ENCODE results near the gene FOXE3. TPM values are rescaled to one million over a fixed set of nuclear protein-coding genes. Genes with fewer than 3 reads are reported as not detected.

The FOXE3 gene
- total RNA-seq, 1 experiment from 2014 or later, result 0.20 TPM

- RAD21 ChIA-PET (ENCODE audit: low non-redundant PET in 1 of 2, low total read pairs in 2 of 2, uncharacterized antibody in 2 of 2, unreplicated experiment in 2 of 2), result interaction anchor here (0.8 to 1.3 kb wide), 6 partner anchors 133 to 294 kb away, joined by 3 to 11 read pairs (median 5); no protein-coding TSS in a partner anchor
- Histone ChIP-seq H3K4me2 (ENCODE audit: low read length) (peak overlapping the region; percentile 88), H3K27me3 (ENCODE audit: insufficient read depth, low read length) (no peaks in the 10 kb centered on the region), H3K27ac (ENCODE audit: low read depth, low read length) (peak overlapping the region; percentile 96), H4K20me1 (ENCODE audit: insufficient read depth) (no peaks in the 10 kb centered on the region), H3K4me1 (ENCODE audit: control insufficient read depth in 1 of 2, insufficient read depth in 2 of 2, low read length in 2 of 2) (peaks cover 3 to 16% of the 10 kb centered on the region in 2 experiments; a peak in 3 of 4 replicates), H3K4me3 (replicated peaks in 1 of 2; ENCODE audit: low read depth in 1 of 2, low read length in 2 of 2) (peak overlapping the region; percentile 86 to 95), H3K9me2 (ENCODE audit: insufficient read depth) (no peaks in the 10 kb centered on the region), H2AFZ (ENCODE audit: low read depth, low read length, poor library complexity, severe bottlenecking) (no peak overlapping the region), H3K36me3 (ENCODE audit: control insufficient read depth in 1 of 2, insufficient read depth in 2 of 2, low read length in 2 of 2) (no peaks in the 10 kb centered on the region), H3K9me3 (ENCODE audit: control insufficient read depth in 1 of 2, insufficient read depth in 1 of 2, low read depth in 1 of 2, low read length in 2 of 2) (no peaks in the 10 kb centered on the region), H3K9ac (ENCODE audit: low read length) (peak overlapping the region; percentile 89), H3K79me2 (ENCODE audit: insufficient read depth, low read length) (peaks cover 33% of the 10 kb centered on the region)
- DNase-seq (ENCODE audit: low read depth, low spot score) (no peak), ATAC-seq (peak; percentile 26)
- CTCF ChIA-PET, result interaction anchor here (0.8 to 4.2 kb wide), 53 partner anchors 9 to 508 kb away, joined by 3 to 87 read pairs (median 5); partner anchors contain the start of genes CMPK1 and STIL
- POLR2A ChIA-PET, result interaction anchor here (0.7 to 1.1 kb wide), 5 partner anchors 9 to 289 kb away, joined by 3 to 5 read pairs (median 4); no protein-coding TSS in a partner anchor
- TF ChIP-seq RAD21 (IDR thresholded peaks at IDR 0.05; ENCODE audit: low read depth) (no peak), ZFX (IDR thresholded peaks at IDR 0.05) (peak; percentile 91)
- no TSS peak for BruUV-seq (replicated peaks)
- intact Hi-C loops (cut with micrococcal nuclease), result loop anchor here (1.0 to 5.0 kb wide), 2 partner anchors 185 to 273 kb away; no protein-coding TSS in a partner anchor
These were observed 20.9 kb downstream of the FOXE3 start for GRCh38 chr1:47436979-47437446.

GRCh38 chr1:47437447-47438164, 21.5 kb downstream of the FOXE3 start, which contains the start of gene FOXD2:
Gene FOXD2 (plus strand): TSS chr1:47438044. CDS start chr1:47438136, 92 bp downstream.
- ATAC-seq (peak; percentile 89), DNase-seq (ENCODE audit: low read depth, low spot score) (peak; percentile 79)
- Histone ChIP-seq H3K36me3 (ENCODE audit: control insufficient read depth in 1 of 2, insufficient read depth in 2 of 2, low read length in 2 of 2) (no peaks in the 10 kb centered on the region), H3K4me2 (ENCODE audit: low read length) (peak within 1 kb of the TSS; percentile 88), H3K9me3 (ENCODE audit: control insufficient read depth in 1 of 2, insufficient read depth in 1 of 2, low read depth in 1 of 2, low read length in 2 of 2) (no peaks in the 10 kb centered on the region), H3K27ac (ENCODE audit: low read depth, low read length) (peak within 1 kb of the TSS; percentile 96), H4K20me1 (ENCODE audit: insufficient read depth) (no peaks in the 10 kb centered on the region), H3K79me2 (ENCODE audit: insufficient read depth, low read length) (peaks cover 33% of the 10 kb centered on the region), H2AFZ (ENCODE audit: low read depth, low read length, poor library complexity, severe bottlenecking) (no peak within 1 kb of the TSS), H3K9me2 (ENCODE audit: insufficient read depth) (no peaks in the 10 kb centered on the region), H3K4me1 (ENCODE audit: control insufficient read depth in 1 of 2, insufficient read depth in 2 of 2, low read length in 2 of 2) (peaks cover 3 to 10% of the 10 kb centered on the region in 2 experiments; a peak in 3 of 4 replicates), H3K4me3 (replicated peaks in 1 of 2; ENCODE audit: low read depth in 1 of 2, low read length in 2 of 2) (peak within 1 kb of the TSS; percentile 86 to 95), H3K27me3 (ENCODE audit: insufficient read depth, low read length) (no peaks in the 10 kb centered on the region), H3K9ac (ENCODE audit: low read length) (peak within 1 kb of the TSS; percentile 89)
- BruUV-seq (replicated peaks), result no TSS peak
- RAD21 ChIA-PET (ENCODE audit: low non-redundant PET in 1 of 2, low total read pairs in 2 of 2, uncharacterized antibody in 2 of 2, unreplicated experiment in 2 of 2), result interaction anchor here (0.6 to 1.3 kb wide), 6 partner anchors 132 to 294 kb away, joined by 3 to 11 read pairs (median 5); no protein-coding TSS in a partner anchor
- CTCF ChIA-PET, result interaction anchor here (0.7 to 4.2 kb wide), 48 partner anchors 9 to 508 kb away, joined by 3 to 87 read pairs (median 5); partner anchors contain the start of genes CMPK1 and STIL
- intact Hi-C loops (cut with micrococcal nuclease), result loop anchor here (1.0 to 5.0 kb wide), 2 partner anchors 185 to 273 kb away; no protein-coding TSS in a partner anchor
- POLR2A ChIA-PET, result interaction anchor here (0.7 to 1.1 kb wide), 5 partner anchors 11 to 290 kb away, joined by 3 to 5 read pairs (median 4); no protein-coding TSS in a partner anchor
- peak; percentile 68 for TF ChIP-seq MAX (IDR thresholded peaks at IDR 0.05)
- TF ChIP-seq JUND (IDR thresholded peaks at IDR 0.05), result no peak
- TF ChIP-seq ZBTB33 (IDR thresholded peaks at IDR 0.05; ENCODE audit: extremely low read depth, insufficient replicate concordance, low read length), result no peak
- peak; percentile 67; the same call in 1 of the 2 replicates for TF ChIP-seq CBX3 (IDR thresholded peaks at IDR 0.05; ENCODE audit: low read depth)
- TF ChIP-seq EGR1 (IDR thresholded peaks at IDR 0.05; ENCODE audit: low read depth), result peak; percentile 57
- TF ChIP-seq ATF3 (IDR thresholded peaks at IDR 0.05), result no peak
- peak; percentile 78 to 81 (median 81) for TF ChIP-seq CTCF (IDR thresholded peaks at IDR 0.05 in 2 of 3, conservative IDR thresholded peaks at IDR 0.05 in 1 of 3; ENCODE audit: borderline replicate concordance in 1 of 3, insufficient read depth in 1 of 3, low read depth in 2 of 3, low read length in 2 of 3)
- TF ChIP-seq CEBPB (IDR thresholded peaks at IDR 0.05; ENCODE audit: low read depth), result no peak
- TF ChIP-seq SP1 (IDR thresholded peaks at IDR 0.05; ENCODE audit: low read depth), result peak; percentile 66; the same call in 1 of the 2 replicates
- peak; percentile 52 for TF ChIP-seq SIN3A (IDR thresholded peaks at IDR 0.05; ENCODE audit: low read depth)
- TF ChIP-seq POLR2A (IDR thresholded peaks at IDR 0.05; ENCODE audit: borderline replicate concordance, extremely low read depth, insufficient read depth, insufficient read length), result peak; percentile 55
- TF ChIP-seq ZFX (IDR thresholded peaks at IDR 0.05), result peak; percentile 86

All from HCT116 (cell line).